ENCODE measurements around the gene YPEL1. TPM values are rescaled to one million over a fixed set of nuclear protein-coding genes. Genes with fewer than 3 reads are reported as not detected.

Gene YPEL1
- total RNA-seq, 2 experiments from 2014 or later, result 18.2 to 18.8 TPM

GRCh38 chr22:21694795-21695429 lies 40.7 kb downstream of the YPEL1 start:
- peaks cover 78% of the 10 kb centered on the region for H3K36me3 ChIP-seq (ENCODE audit: insufficient read depth, low read length)
- H3K79me2 ChIP-seq (ENCODE audit: insufficient read depth, low read depth, low read length), result no peaks in the 10 kb centered on the region
- no peak overlapping the region for H3K4me3 ChIP-seq (ENCODE audit: low read depth, low read length, poor library complexity, severe bottlenecking)
- ChIA-PET POLR2A (no interaction called here), CTCF (ENCODE audit: unreplicated experiment) (no interaction called here)
- H3K27ac ChIP-seq (ENCODE audit: low read depth, low read length, poor library complexity, severe bottlenecking), result no peak overlapping the region
- H3K9me3 ChIP-seq (ENCODE audit: low read length), result no peaks in the 10 kb centered on the region
- no TSS peak for BruUV-seq (replicated peaks)
- no peaks in the 10 kb centered on the region for H3K9me2 ChIP-seq (ENCODE audit: insufficient read depth, low read length)
- no peaks in the 10 kb centered on the region for H3K4me1 ChIP-seq (ENCODE audit: insufficient read depth, low read length, poor library complexity, severe bottlenecking)
- no peak for DNase-seq (ENCODE audit: low spot score)
- intact Hi-C loops (cut with micrococcal nuclease; ENCODE audit: unreplicated experiment), result no loop called here
- no peak overlapping the region for H2AFZ ChIP-seq (ENCODE audit: low read length)
- H3K4me2 ChIP-seq (ENCODE audit: low read length), result no peak overlapping the region
- TF ChIP-seq EZH2phosphoT487 (IDR thresholded peaks at IDR 0.05; ENCODE audit: borderline replicate concordance, low read depth, low read length) (no peak), CTCF (conservative IDR thresholded peaks at IDR 0.05; ENCODE audit: low read length) (no peak)
- H4K20me1 ChIP-seq (ENCODE audit: insufficient read depth, low read length), result no peaks in the 10 kb centered on the region

GRCh38 chr22:21694394-21694793 lies 41.2 kb downstream of the YPEL1 start:
- Histone ChIP-seq H3K9me2 (ENCODE audit: insufficient read depth, low read length) (no peaks in the 10 kb centered on the region), H3K4me2 (ENCODE audit: low read length) (no peak overlapping the region), H3K9me3 (ENCODE audit: low read length) (no peaks in the 10 kb centered on the region), H3K79me2 (ENCODE audit: insufficient read depth, low read depth, low read length) (no peaks in the 10 kb centered on the region), H3K36me3 (ENCODE audit: insufficient read depth, low read length) (peaks cover 83% of the 10 kb centered on the region), H4K20me1 (ENCODE audit: insufficient read depth, low read length) (no peaks in the 10 kb centered on the region), H3K27ac (ENCODE audit: low read depth, low read length, poor library complexity, severe bottlenecking) (no peak overlapping the region), H3K4me3 (ENCODE audit: low read depth, low read length, poor library complexity, severe bottlenecking) (no peak overlapping the region), H3K4me1 (ENCODE audit: insufficient read depth, low read length, poor library complexity, severe bottlenecking) (no peaks in the 10 kb centered on the region), H2AFZ (ENCODE audit: low read length) (no peak overlapping the region)
- DNase-seq (ENCODE audit: low spot score), result no peak
- no peak for TF ChIP-seq EZH2phosphoT487 (IDR thresholded peaks at IDR 0.05; ENCODE audit: borderline replicate concordance, low read depth, low read length)
- TF ChIP-seq CTCF (conservative IDR thresholded peaks at IDR 0.05; ENCODE audit: low read length), result no peak
- intact Hi-C loops (cut with micrococcal nuclease; ENCODE audit: unreplicated experiment), result no loop called here
- ChIA-PET CTCF (ENCODE audit: unreplicated experiment) (no interaction called here), POLR2A (interaction anchor here (0.6 kb wide), 1 partner anchor 13 kb away, joined by 5 read pairs; no protein-coding TSS in a partner anchor)
- BruUV-seq (replicated peaks), result no TSS peak

GRCh38 chr22:21693999-21694341 lies 41.6 kb downstream of the YPEL1 start:
- Histone ChIP-seq H3K4me2 (ENCODE audit: low read length) (no peak overlapping the region), H4K20me1 (ENCODE audit: insufficient read depth, low read length) (no peaks in the 10 kb centered on the region), H3K36me3 (ENCODE audit: insufficient read depth, low read length) (peaks cover 84% of the 10 kb centered on the region), H3K27ac (ENCODE audit: low read depth, low read length, poor library complexity, severe bottlenecking) (no peak overlapping the region), H3K9me3 (ENCODE audit: low read length) (no peaks in the 10 kb centered on the region), H3K79me2 (ENCODE audit: insufficient read depth, low read depth, low read length) (no peaks in the 10 kb centered on the region), H2AFZ (ENCODE audit: low read length) (no peak overlapping the region), H3K4me1 (ENCODE audit: insufficient read depth, low read length, poor library complexity, severe bottlenecking) (no peaks in the 10 kb centered on the region), H3K4me3 (ENCODE audit: low read depth, low read length, poor library complexity, severe bottlenecking) (no peak overlapping the region), H3K9me2 (ENCODE audit: insufficient read depth, low read length) (no peaks in the 10 kb centered on the region)
- ChIA-PET CTCF (ENCODE audit: unreplicated experiment) (no interaction called here), POLR2A (interaction anchor here (0.6 kb wide), 1 partner anchor 14 kb away, joined by 5 read pairs; no protein-coding TSS in a partner anchor)
- intact Hi-C loops (cut with micrococcal nuclease; ENCODE audit: unreplicated experiment), result no loop called here
- no TSS peak for BruUV-seq (replicated peaks)
- no peak for TF ChIP-seq EZH2phosphoT487 (IDR thresholded peaks at IDR 0.05; ENCODE audit: borderline replicate concordance, low read depth, low read length)
- no peak for TF ChIP-seq CTCF (conservative IDR thresholded peaks at IDR 0.05; ENCODE audit: low read length)
- no peak for DNase-seq (ENCODE audit: low spot score)
